Parathyroid adenoma (tissue), 2 donors: ENCODE data around the gene SMC6.

Experiments used
- H2AFZ ChIP-seq: fragments of 300-600 bp; sonication (generic); one replicate; pipeline ENCODE4 v1.7.0; 2017; ENCODE audit warnings: antibody characterized with exemption, mild to moderate bottlenecking
- H3K27ac ChIP-seq: fragments of 300-600 bp; sonication (generic); one replicate; pipeline ENCODE4 v1.7.0; 2017
- H3K27me3 ChIP-seq: fragments of 300-600 bp; sonication (generic); one replicate; pipeline ENCODE4 v1.7.0; 2017; ENCODE audit warnings: low read length; ENCODE audit not compliant: control insufficient read depth, insufficient read depth
- H3K36me3 ChIP-seq: fragments of 300-600 bp; sonication (generic); one replicate; pipeline ENCODE4 v1.7.0; 2017; ENCODE audit warnings: low read length; ENCODE audit not compliant: control insufficient read depth, insufficient read depth
- H3K4me1 ChIP-seq: fragments of 300-600 bp; sonication (generic); one replicate; pipeline ENCODE4 v1.7.0; 2017; ENCODE audit warnings: control low read depth
- H3K4me2 ChIP-seq: fragments of 300-600 bp; sonication (generic); one replicate; pipeline ENCODE4 v1.7.0; 2017; ENCODE audit warnings: low read length
- H3K4me3 ChIP-seq: fragments of 300-600 bp; sonication (generic); one replicate; pipeline ENCODE4 v1.7.0; 2017; ENCODE audit warnings: low read depth, low read length
- H3K79me2 ChIP-seq: fragments of 300-600 bp; sonication (generic); one replicate; pipeline ENCODE4 v1.7.0; 2017; ENCODE audit warnings: control low read depth
- H3K9ac ChIP-seq: fragments of 300-600 bp; sonication (generic); one replicate; pipeline ENCODE4 v1.7.0; 2017; ENCODE audit warnings: mild to moderate bottlenecking
- H3K9me3 ChIP-seq: fragments of 300-600 bp; sonication (generic); one replicate; pipeline ENCODE4 v1.7.0; 2017; ENCODE audit warnings: low read length; ENCODE audit not compliant: control insufficient read depth
- CTCF ChIP-seq: fragments of 300-600 bp; sonication (generic); IDR thresholded peaks from one replicate; pipeline ENCODE4 v1.7.0; 2017; ENCODE audit warnings: antibody characterized with exemption, mild to moderate bottlenecking
- donor health status: primary hyperparathyroidism.

The SMC6 gene

GRCh38 chr2:17621781-17622180 lies 131.8 kb downstream of the SMC6 start:
- H3K27me3 ChIP-seq = no peaks in the 10 kb centered on the region
- TF ChIP-seq CTCF = no peak
- H3K36me3 ChIP-seq = no peaks in the 10 kb centered on the region

DNA sequence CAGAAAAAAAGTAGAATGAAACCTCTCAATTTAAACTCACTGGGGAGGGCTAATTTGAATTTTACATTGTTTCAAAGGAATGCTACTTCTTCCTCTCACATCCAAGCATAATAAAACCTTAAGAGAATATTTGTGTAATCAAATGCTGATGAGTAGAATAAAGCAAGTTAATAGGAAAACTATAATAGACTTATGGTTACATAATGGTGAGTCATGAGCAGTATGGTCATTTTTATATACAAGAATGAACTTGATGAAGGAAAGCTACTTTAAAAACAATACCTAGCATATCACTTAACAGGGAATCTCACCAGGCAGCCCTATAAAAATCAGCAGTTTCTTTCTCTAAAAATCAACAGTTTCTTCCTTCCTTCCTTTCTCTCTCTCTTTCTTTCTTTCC lies 132.8 kb downstream of the SMC6 start:
- Histone ChIP-seq H3K4me1 (no peaks in the 10 kb centered on the region), H3K9me3 (no peaks in the 10 kb centered on the region), H3K79me2 (no peaks in the 10 kb centered on the region), H3K36me3 (no peaks in the 10 kb centered on the region), H3K4me2 (no peak overlapping the region), H3K9ac (no peak overlapping the region), H3K27ac (no peak overlapping the region), H3K4me3 (no peak overlapping the region), H2AFZ (no peak overlapping the region), H3K27me3 (no peaks in the 10 kb centered on the region)
- no peak for TF ChIP-seq CTCF

More at GRCh38 chr2:17621781-17622180, 131.8 kb downstream of the SMC6 start:
- Histone ChIP-seq H3K4me2 (no peak overlapping the region), H3K79me2 (no peaks in the 10 kb centered on the region), H2AFZ (no peak overlapping the region), H3K9ac (no peak overlapping the region), H3K27ac (no peak overlapping the region), H3K4me1 (no peaks in the 10 kb centered on the region), H3K9me3 (no peaks in the 10 kb centered on the region), H3K4me3 (no peak overlapping the region)

DNA sequence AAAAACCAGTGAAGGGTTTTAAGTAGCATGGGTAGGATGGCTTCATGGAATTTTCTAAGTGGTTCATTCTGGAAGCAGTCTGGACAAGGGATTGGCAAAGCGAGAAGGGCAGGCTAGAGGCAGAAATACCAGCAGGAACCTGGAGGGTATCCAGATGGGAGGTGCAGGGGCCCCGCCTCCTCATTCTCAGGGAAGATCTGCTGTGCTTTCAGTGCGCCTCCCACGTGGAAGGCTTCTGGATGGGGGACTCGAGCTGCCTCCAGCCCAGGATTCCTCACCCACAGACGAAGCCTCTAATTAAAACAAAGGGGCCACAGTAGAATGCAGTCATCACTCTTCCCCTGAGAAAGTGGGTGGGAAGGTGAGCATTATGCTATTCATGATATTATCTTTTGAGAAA lies 133.3 kb downstream of the SMC6 start:
- H3K4me1 ChIP-seq = no peaks in the 10 kb centered on the region
- H3K9me3 ChIP-seq = no peaks in the 10 kb centered on the region
- no peaks in the 10 kb centered on the region for H3K36me3 ChIP-seq
- no peak overlapping the region for H3K27ac ChIP-seq
- H3K4me2 ChIP-seq = no peak overlapping the region
- no peak overlapping the region for H3K9ac ChIP-seq
- H3K4me3 ChIP-seq = no peak overlapping the region
- no peaks in the 10 kb centered on the region for H3K27me3 ChIP-seq
- H3K79me2 ChIP-seq = no peaks in the 10 kb centered on the region
- H2AFZ ChIP-seq = no peak overlapping the region
- no peak for TF ChIP-seq CTCF

DNA sequence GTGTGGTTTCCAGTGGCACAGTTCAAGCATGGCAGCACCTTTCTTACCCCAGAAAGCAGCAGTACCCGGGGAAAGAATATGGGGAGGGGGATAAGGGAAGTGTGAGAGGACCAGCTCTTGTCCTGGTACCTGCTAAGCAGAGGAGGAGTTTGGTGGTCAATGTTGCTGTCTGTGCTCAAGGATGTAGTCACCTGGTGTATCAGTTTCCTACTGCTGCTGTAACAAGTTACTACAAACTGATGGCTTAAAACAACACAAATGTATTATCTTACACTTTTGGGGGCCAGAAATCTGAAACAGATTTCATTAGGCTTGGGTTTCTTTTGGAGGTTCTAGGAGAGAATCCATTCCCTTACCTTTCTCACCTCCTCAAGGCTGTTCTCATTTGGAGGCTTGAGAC lies 135.7 kb downstream of the SMC6 start:
- no peak for TF ChIP-seq CTCF
- H3K79me2 ChIP-seq = no peaks in the 10 kb centered on the region
- no peaks in the 10 kb centered on the region for H3K4me1 ChIP-seq
- H3K9ac ChIP-seq = no peak overlapping the region
- no peak overlapping the region for H3K4me2 ChIP-seq
- no peaks in the 10 kb centered on the region for H3K27me3 ChIP-seq
- H2AFZ ChIP-seq = no peak overlapping the region
- no peaks in the 10 kb centered on the region for H3K9me3 ChIP-seq
- no peaks in the 10 kb centered on the region for H3K36me3 ChIP-seq
- no peak overlapping the region for H3K4me3 ChIP-seq
- H3K27ac ChIP-seq = no peak overlapping the region

- H3K9ac ChIP-seq = no peak overlapping the region
These were observed 136.1 kb downstream of the SMC6 start for GRCh38 chr2:17617516-17617915.

More at GRCh38 chr2:17617516-17617915, 136.1 kb downstream of the SMC6 start:
- no peaks in the 10 kb centered on the region for H3K4me1 ChIP-seq
- H3K79me2 ChIP-seq = no peaks in the 10 kb centered on the region
- no peaks in the 10 kb centered on the region for H3K27me3 ChIP-seq
- H3K4me2 ChIP-seq = no peak overlapping the region
- H3K27ac ChIP-seq = no peak overlapping the region
- TF ChIP-seq CTCF = no peak
- no peak overlapping the region for H3K4me3 ChIP-seq
- H3K36me3 ChIP-seq = no peaks in the 10 kb centered on the region
- H2AFZ ChIP-seq = no peak overlapping the region
- H3K9me3 ChIP-seq = no peaks in the 10 kb centered on the region
